GM19463 (cell line): Measurements from ENCODE around the gene PSMB8.
"Not testable (repeated sequence)": the region's sequence is repeated elsewhere in the genome, so short reads cannot be mapped to it uniquely, and the experiment has no call there.

Source experiments
- ATAC-seq: cut with Tn5 transposase; IDR thresholded peaks from one replicate; pipeline ENCODE4 v1.9.1; 2021; ENCODE audit warnings: mild to moderate bottlenecking, moderate library complexity; ENCODE audit not compliant: unreplicated experiment

PSMB8 gene

DNA sequence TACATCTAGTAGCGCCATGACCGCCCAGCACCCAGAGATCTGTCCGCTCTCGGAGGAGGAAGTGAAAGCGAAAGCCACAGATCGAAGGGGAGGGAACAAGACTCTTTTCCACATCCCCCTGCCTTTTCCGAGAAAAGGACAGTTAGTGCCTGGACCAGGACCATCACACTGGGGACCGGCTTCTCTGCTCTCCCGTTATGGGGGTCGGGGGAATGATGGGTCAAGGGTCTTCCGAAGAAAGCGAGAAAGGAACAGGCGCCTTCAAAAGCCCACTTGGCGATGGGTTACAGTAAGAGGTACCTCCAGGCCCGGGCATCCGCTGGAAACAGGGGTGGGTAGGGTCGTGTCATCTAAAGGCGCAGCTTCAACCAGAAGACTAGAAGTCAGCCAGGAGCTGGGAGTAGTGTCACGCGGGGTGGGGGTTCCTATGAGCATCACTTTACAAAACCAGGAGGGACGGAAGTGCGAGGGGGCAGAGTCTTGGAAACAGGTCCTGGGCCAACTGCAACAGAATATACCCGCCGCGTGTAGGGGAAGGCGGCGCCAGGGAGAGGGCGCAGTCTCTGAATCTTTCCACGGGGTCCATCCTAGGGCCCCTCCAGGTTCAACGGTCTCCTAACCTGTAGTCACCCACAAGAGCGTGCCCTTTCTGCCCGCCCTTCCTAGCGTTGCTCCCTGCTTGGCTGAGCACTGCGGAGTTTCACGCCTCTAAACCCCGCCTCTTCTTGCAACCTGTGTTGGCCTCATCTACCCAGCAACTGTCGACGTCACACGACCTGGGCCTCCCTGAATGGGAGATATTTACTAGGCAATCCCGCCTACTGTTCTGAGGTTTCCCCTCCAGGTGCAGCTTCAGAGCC is at the start of gene PSMB8:
TSS of gene PSMB8 (minus strand) at position 69 of the 860 bp plus-strand sequence. CDS start at position 18, 51 bp downstream.
- ATAC-seq, result peak; percentile 67

DNA sequence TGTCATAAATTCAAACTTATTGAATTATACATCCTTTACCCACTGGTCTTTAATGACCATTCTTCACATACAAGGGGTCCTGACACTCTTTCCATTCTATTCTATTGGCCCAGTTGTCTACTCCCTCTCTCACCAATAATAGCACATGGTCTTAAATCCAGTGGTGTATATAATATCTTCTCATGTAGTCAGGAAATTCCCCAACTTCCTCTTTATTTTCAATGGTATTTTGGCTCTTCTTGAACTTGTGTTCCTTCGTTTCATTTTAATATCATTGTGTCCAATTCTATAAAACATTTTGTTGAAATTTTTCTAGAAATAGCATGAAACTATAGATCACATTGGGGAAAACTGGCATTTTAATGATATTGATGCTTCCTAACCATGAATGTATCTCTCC is 47.0 kb upstream of the PSMB8 start:
- no peak for ATAC-seq

DNA sequence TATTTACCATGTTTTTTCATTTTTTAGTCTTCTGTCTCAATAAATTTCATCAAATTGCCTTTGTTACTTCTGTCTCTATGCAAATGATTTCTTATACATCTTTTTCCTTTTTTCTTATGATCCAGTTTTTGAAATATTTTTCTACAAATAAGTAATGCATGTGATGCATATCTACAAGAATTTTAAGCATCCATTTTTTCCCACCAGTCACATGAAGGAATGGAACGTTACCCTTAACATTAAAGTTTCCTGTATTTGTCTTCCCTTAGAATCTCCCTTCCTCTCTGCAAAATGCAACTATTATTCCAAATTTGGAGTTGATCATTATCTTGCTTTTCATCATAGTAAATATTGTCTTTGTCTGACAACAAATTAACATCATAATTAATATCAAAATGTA is 45.7 kb upstream of the PSMB8 start:
- ATAC-seq, result no peak

DNA sequence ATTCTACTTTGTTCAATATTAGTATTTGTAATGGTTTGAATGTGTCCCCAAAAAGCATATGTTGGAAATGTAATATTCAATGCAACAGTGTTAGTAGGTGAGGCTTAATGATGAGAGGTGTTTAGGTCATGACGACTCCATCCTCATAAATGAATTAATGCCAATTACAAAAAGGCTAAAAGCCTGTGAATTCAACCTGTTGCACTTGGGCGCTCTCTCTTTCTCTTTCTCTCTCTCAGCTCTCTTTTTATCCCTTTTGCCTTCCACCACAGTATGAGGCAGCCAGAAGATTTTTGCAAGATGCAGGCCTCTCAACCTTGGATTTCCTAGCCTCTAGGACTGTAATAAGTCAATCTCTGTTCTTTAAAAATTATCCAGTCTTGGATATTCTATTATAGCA is 44.7 kb upstream of the PSMB8 start:
- no peak for ATAC-seq

GRCh38 chr6:32887616-32888015 is 43.8 kb upstream of the PSMB8 start:
- ATAC-seq, result no peak

DNA sequence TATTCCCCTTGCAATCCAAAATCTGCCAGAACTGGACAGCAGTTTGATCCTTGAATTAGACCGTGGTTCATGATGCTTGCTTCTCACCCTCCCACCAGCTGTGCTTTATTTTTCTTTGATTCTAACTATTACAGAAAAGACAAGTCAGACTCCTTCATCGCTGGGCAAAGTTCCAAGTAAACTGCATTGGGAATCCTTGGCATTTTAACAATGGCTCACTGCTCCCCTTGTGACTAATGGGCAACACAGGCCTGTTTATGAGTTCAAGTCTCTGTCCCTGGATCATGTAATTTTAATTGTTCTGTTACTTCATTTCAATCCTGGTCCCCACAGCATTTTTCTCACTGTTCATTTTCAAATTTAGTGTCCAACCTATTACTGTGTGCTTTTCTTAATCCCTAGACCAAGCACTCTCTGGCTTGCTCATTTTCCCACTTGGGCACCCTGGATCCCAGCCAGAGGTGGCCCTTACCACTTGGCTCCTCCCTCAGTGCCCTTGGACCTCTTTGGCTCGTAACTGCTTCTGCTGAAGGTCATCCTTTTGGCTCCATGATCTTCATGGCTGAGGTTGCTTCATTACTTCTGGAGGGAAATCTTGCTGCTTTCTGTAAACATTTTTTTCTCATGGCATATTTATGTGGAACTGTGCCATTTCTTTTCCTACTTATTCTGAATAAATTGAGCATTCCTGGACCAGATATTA is 43.0 kb upstream of the PSMB8 start:
- no peak for ATAC-seq

GRCh38 chr6:32885698-32886286 is 41.9 kb upstream of the PSMB8 start:
- no peak for ATAC-seq

DNA sequence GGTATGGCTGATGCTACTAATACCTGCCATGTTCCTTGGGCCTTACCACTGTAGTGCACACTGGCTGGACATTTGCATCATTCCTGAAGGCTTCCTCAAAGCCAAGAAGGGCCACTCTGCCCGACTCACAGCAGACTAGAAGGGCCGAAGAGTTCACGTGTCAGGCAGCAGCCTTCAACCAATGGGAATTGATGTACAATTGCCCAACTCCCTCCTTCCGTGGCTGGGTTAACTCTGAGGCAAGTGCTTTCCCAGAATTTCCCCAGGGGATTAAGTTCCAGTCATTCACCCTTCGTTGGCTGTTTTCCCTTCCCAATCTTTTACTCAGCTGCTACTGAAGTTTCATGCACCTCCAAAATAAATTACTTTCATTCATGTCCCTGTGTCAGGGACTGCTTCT is 39.9 kb upstream of the PSMB8 start:
- no peak for ATAC-seq

DNA sequence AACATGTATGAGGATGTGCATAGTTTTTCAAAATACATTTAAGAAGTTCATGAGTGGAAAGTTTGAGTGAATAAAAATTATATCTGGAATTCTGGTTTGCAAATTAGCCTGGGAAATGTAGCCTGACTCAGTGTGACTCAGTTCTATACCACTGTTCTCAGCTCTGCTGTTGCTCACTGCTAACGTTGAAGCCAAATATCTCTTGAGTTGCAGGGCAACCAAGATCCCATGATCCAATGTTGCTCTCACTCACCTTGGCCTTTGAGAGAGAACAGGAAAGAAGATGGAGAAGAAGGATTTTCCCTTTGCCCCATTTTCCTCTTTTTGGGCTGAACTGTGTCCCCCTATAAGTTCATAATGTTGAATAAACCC is 39.0 kb upstream of the PSMB8 start:
- no peak for ATAC-seq

DNA sequence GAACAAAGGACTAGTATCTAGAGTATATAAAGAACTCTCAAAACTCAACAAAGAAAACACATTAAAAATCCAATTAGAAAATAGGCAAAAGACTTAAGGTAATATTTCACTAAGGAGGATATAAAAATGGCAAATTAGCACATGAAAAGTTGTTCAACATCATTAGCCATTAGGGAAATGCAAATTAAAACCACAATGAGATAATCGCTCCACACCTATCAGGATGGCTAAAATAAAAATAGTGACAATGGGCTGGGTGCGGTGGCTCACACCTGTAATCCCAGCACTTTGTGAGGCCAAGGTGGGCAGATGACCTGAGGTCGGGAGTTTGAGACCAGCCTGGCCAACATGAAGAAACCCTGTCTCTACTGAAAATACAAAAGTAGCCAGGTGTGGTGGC is 37.1 kb upstream of the PSMB8 start:
- not testable (repeated sequence) for ATAC-seq

DNA sequence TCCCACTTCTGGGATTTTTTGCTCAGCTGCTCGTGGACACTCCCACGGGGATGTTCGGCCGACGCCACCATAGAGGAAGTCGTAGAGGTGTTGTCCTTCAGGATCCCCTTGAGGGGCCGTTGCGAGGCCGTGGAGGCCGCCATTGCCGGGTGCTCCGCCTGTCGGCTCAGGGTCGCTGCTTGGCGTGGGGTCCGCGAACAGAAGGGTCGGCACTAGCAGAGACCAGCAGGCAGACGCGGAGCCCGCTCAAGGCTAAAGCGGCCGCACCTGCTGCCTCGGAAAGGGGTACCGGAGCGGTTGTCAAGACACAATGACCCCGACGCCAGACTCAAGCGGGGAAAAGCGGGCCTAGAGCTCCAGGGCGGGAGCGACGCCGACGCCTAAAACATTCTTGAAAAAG is 35.8 kb upstream of the PSMB8 start:
- no peak for ATAC-seq

DNA sequence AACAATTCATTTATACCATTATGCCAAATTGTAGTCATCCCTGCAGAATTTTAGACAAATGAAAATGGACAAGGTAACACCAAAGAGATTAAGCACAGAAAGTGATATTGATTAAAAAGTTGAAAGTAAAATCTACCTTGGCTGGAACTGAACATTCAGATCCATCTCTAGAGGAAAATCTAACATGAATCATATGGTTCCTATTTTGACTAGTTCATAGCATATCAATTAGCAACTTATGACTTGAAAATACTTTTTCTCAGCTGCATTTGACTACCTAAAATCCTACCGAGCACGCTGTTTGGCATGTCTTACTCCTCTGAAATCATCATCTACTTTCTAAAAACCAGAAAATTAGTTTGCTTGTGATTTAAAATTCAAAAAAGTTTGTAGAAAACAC is 32.8 kb upstream of the PSMB8 start:
- no peak for ATAC-seq

DNA sequence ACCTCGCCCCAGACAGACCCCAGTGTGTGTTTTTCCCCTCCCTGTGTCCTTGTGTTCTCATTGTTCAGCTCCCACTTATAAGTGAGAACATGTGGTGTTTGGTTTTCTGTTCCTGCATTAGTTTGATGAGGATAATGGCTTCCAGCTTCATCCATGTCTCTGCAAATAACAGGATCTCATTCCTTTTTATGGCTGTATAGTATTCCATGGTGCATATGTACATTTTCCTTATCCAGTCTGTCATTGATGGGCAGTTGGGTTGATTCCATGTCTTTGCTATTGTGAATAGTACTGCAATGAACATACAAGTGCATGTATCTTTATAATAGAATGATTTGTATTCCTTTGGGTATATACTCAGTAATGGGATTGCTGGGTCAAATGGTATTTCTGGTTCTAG is 30.1 kb upstream of the PSMB8 start:
- ATAC-seq, result not testable (repeated sequence)

- ATAC-seq, result no peak
Observed at GRCh38 chr6:32868257-32868788, 24.5 kb upstream of the PSMB8 start.

GRCh38 chr6:32867554-32868256 is 23.9 kb upstream of the PSMB8 start:
- no peak for ATAC-seq

- no peak for ATAC-seq
Observed at GRCh38 chr6:32867022-32867477, 23.2 kb upstream of the PSMB8 start.

DNA sequence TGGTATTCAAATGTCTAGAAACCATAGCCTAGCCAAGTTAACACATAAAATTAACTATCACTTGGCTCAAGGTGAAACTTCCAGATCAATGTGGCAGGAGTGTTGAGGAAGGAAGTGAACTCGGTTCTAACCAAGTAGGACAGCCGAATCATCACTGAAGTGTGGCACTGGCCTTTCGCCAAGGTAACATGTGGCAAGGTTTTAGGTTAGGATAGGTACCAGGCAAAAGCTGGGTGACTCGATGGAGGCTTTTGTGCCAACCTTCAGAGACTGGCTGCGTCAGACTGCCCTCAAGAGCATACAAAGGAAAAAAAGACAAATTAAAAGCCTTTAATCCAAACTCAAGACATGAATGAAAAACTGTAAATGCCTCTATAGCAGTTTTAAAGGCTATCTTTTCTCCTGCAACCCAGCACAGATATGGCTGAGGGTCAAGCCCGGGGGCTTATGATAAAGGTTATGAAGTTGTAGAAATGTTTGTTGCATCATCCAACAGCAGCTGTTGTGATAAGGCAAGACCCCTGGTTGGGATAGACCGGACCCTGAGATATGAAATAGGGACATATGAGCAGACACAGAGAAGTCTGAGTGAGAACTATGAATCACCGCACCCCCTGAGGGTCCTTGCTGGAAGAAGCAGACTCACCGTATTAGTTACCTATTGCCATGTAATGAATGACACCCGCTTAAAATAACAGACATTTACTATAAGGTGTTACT is 22.0 kb upstream of the PSMB8 start:
- no peak for ATAC-seq

GRCh38 chr6:32862725-32863124 is 18.9 kb upstream of the PSMB8 start:
- no peak for ATAC-seq

- ATAC-seq, result no peak
Observed at GRCh38 chr6:32860674-32861073, 16.8 kb upstream of the PSMB8 start.

- ATAC-seq, result no peak
Observed at GRCh38 chr6:32858194-32858593, 14.3 kb upstream of the PSMB8 start.
